HG03457 (cell line): Measurements from ENCODE around the gene TAF8.
"Not testable (repeated sequence)": the region's sequence is repeated elsewhere in the genome, so short reads cannot be mapped to it uniquely, and the experiment has no call there.

Experiments
- ATAC-seq: cut with Tn5 transposase; IDR thresholded peaks from one replicate; pipeline ENCODE4 v1.9.1; 2021; ENCODE audit warnings: moderate number of reproducible peaks; ENCODE audit not compliant: unreplicated experiment

TAF8 gene

DNA sequence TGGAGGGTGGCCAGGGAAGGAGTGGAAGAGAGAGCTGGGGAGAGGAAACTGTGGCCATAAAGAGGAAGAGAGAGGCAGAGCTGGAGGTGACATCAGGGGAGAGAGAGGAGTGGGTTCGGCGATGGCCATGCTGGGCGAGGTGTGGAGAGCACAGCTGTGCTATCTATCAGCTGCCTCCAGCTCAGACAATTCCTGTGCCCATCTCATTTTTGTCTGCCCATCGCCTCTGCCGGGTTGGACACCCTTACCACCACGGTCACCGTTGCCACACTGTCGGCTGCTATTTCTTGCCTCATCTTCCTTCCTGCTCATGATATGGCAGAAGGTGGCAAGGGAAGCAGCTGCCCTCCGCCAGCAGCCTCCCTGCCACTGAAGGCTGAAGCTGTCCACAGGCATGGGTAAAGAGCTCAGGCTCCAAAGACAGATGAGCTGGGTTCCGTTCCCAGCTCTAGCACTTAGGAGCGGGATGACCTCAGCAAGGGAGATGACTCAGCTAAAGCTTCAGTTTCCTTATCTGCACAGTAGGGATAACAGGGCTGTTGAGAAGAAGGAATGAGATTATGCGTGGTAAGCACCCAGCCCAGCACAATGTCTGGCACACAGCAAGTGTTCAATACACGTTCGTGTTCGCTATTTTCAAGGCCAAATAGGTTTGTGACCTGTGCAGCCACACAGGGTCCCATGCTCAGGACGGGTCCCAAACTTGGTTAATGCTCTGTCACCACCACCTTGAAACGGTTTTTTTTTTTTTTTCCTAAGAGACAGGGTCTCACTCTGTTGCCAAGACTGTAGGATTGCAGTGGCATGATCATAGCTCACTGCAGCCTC lies 21.9 kb upstream of the TAF8 start:
- ATAC-seq: no peak

DNA sequence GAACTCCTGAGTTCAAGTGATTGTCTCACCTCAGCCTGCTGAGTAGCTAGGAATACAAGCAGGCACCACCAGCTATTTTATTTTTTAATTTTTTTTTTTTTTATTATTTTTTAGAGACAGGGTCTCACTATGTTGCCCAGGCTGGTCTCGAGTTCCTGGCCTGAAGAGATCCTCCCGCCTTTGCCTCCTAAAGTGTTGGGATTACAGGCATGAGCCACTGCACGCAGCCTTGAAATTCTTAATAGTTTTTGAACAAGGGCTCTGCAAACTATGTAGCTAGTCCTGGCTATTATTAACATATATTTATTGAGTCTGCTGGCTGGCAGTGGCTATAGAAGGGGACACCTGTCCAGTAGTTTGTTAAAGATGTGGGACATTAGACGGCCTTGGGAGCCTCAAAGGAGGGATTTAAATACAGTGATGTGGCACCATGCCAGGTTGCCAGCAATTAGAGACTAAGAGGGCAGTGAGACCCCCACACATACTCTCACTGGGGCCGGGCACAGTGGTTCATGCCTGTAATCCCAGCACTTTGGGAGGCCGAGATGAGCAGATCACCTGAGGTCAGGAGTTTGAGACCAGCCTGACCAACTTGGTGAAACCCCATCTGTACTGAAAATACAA lies 21.1 kb upstream of the TAF8 start:
- no peak for ATAC-seq

DNA sequence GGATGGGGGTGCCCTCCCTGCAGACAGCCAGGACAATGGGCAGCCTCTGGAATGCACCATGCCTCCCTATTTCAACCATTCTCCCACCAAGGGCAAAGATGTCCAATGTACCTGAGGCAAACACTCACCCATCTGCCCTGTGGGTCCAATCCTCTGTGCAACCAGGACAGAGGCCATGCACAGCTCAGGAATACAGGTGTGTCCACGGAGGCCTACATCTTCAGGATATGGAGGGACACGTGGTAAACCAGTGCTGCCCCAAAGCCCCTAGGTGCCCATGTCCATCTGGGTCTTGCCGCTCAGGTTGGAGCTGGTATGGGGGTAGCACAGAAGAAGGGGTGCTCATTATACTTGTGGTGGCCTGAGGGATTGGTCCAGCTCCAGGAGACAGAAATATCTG lies 20.4 kb upstream of the TAF8 start:
- no peak for ATAC-seq

DNA sequence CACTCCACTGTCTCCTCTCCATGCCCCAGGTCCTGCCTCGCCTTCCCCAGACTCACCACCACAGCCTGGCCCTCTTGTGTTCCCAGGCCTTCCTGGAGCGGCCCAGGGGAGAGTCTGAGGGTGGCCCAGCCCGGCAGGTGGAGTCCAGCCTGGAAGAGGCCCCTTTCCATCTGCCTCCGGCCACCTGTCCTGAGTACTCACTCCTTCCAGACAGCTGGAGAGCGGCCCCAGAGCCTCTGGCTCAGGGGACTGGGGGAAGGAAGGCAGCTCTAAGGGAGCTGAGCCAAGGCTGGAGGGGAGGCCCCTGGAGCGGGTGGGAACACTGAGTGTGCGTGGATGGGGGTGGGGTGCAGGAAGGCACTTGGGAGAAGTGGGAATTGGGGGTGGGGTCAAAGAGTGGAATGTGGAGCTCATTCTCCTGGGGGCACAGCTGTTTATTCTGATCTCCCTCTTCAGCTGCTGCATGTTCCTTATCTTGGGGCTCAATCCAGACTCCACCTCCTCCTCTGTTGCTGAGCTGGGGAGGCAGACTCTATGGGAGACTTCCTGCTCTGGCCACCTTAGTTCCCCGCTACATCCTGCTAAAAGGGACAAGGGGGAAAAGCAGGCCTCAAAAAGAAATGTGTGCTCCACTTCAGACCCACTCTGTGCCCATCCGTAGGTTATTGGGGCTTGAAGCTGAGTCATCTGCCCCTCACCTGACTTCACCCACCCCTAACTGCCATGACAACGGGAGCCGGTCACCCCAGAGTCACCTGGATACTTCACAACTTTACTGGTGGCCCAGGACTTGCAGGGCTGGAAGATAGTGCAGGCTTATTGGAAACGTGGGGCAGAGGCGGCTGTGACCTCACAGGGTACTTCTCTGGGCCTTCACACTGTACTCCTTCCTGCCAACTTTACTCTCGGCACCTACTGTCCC lies 19.5 kb upstream of the TAF8 start:
- no peak for ATAC-seq

DNA sequence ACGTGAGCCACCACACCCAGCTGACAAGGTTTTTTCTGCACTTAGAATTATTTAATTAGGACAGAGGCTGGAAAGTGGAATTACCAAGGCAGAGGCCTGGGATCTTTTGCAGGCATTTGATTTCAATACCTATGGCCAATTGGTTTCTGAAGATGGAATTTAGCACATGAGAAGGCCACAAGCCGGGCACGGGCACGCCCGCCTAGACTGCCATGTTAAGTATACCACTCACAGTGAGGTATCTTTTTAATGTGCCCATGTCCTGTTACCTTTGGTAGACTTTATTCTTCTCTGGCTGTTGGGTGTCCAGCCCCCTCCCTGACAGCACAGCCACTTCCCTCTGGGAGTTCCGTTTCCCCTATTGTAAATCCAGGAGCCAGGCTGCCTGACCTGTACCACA lies 18.0 kb upstream of the TAF8 start:
- ATAC-seq: no peak

DNA sequence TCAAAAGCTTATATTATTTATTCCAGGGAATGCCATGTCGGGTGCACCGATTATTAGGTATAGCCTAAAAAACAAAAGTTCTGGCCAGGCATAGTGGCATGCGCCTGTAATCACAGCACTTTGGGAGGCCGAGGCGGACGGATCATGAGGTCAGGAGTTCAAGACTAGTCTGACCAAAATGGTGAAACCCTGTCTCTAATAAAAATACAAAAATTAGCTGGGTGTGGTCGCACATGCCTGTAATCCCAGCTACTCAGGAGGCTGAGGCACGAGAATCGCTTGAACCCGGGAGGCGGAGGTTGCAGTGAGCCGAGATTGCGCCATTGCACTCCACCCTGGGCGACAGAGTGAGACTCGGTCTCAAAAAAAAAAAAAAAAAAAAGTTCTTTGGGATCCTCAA lies 12.7 kb upstream of the TAF8 start:
- not testable (repeated sequence) for ATAC-seq

DNA sequence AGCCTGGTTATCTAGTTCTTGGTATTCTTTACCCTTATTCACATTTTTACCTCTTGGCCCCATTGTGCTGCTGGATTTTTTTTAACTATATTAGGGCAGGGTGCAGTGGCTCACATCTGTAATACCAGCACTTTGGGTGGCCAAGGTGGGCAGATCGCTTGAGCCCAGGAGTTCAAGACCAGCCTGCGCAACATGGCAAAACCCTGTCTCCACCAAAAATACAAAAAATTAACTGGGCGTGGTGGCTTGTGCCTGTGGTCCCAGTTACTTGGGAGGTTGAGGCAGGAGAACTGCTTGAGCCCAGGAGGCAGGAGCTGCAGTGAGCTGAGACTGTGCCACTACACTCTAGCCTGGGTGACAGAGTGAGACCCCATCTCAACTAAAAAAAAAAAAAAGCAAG lies 12.2 kb upstream of the TAF8 start:
- no peak for ATAC-seq

DNA sequence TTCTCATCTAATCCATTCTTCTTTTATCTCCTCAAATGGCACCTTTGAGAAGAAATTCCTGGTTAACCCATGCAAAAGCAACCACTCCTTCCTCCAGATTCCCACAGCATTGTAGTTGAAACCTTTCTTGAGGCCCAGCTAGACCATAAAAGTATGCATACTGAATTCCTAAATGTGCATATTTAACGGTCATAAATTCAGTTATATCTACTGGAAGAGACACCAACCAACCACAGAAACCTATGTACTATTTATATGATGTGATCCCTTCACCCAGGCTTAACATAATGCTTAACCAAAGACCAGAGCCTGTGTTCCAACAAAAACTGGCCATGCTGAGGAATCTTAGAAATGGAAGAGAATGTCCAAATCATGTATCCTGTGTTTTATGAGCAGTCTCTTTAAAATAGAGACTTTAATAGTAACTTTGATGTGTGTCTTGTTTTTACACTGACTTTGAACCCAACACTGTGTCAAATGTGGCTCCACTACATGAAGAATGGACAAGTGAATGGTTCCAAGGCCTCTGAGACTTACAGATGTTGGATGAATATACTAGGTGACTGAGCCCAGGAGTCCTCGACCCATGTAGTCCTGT lies 11.4 kb upstream of the TAF8 start:
- no peak for ATAC-seq

DNA sequence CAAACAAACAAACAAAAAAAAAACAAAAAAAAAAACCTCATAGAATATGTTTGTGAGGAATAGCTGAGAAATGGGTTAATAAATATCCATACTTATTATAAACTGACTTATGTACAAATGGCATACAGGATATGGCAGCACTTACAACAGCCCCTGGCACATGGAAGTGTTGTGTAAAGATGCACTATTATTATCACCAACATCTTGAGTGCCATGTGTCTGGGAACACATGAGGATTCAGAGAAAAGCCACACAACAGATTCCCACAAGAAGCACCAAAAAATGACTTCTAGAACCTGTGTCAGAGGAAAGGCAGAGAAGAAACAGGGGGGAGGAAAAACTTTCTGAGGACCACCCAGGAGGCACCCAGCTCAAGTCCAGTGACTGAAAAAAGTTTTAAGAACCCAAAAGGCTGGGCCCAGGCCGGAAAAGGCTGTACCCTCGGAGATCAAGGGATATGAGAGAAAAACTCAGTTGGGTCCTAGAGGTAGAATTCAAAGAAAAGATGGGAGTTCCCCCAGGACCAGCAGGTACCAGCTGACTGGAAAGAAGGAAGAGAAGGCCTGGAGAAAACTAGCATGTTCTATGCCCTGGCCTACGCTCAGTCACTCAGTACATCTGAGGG lies 9.4 kb upstream of the TAF8 start:
- no peak for ATAC-seq

DNA sequence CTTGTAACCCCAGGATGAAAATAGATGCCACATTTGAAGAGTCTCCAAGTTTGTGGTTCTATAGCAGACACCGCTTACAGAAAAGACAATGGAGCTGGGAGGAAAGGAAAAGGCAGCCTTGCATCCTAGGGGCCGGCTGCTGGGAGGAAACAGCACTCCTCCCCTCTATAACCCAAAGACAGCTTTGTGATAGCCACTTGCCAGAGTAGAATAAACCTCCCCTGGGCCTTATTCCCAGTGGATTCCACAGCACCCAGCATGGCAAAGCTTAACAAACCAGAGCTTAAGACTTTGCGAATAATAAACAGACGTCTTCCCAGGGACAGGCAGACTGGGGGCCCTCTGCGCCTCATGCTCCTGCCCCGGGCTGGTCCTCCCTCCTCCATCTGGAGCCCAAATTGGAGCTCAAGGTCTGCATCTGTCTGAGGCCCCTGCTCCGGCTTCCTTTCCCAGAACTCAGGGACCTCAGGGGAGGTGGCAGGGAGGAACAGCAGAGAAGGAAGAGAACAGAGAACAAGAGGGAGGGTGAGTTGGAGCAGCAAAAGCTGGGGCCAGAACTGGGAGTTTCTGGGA lies 8.8 kb upstream of the TAF8 start:
- ATAC-seq: no peak

DNA sequence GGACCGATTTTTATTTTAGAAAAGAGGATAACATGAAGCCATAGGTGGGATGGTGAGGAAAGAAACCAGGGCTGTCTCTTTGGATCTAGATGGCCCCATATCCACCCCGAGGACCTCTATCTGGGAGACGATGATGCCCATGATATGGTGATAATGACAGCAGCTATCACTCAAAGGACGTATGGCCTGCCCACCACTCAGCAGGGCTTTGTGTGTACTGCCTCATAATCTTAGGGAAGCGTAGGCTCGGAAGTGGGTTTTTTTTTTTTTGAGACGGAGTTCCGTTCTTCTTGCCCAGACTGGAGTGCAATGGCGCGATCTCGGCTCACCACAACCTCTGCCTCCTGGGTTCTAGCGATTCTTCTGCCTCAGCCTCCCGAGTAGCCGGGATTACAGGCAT lies 8.2 kb upstream of the TAF8 start:
- no peak for ATAC-seq

DNA sequence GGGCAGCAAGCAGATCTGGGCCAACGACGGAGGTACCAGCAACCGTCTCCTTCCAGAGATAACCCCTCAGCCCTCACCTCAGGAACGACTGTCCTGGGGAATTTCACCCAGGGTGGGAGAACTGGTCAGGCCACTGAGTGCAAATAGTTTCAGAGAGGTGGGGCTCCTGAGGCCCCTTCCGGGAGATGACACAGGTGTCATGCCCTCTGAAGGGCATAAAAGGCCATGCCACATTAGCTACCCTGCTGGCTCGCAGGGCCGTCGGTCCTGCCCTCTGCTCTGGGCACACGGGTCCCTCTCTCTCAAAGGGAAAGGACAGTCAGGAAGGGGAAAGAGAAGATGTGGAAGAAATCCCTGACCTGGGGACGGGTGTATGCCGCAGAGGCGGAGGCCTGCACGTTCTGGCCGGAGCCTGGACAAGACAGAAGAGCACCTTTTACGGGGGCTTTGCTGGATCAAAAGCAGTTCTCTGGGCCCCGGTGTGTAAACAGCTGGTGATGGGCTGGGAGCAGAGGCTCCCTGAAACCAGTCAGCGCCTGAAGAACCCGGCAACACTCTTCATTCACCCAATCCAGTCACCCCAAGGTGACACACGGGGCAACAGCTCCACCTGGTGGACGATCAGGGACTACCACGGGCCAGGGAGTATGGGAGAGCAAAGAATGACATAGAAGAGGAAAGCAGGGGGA lies 6.4 kb upstream of the TAF8 start:
- no peak for ATAC-seq

DNA sequence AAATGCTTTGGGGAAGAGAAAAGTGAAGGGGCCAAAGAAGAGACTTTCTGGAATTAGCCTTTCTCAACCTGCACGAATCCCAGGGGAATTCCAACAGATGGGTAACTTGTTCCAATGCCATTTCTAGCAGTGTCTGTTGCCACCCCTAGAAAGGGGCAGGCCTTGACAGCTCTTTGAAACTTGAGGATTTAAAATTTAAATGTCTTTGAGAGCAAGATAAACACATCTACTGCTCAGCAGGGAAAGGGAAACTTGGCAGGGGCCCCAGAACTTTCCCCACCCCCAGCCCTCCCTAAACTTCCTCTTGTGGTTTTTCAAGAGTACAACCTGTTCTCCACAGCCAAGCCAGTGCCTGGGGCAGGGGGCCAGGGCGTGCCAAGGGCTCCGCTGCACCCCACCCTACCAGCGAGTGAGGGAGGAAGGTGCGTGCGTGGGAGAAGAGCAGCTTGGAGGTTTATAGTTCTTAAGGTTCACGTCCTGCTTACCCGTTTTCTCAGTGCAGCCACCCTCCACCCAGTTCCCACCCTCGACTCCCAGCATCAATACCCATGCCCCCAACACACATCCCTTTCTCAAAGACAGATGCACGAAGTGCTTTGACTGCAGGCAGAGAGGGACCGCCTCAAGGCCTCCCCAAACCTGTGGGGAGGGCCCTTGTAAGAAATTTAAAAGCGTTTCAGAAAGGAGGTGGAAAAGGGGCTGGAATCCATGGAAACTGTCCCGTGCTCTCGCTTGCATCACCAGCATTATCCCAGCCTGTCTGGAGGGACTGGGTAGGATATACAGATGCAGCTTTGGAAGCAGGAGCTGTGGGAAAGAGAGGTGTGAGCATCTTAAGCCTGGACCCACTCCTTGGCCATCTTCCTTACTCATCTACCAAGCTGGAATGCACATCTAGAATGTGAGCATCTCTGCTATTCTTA lies 4.5 kb upstream of the TAF8 start:
- no peak for ATAC-seq

DNA sequence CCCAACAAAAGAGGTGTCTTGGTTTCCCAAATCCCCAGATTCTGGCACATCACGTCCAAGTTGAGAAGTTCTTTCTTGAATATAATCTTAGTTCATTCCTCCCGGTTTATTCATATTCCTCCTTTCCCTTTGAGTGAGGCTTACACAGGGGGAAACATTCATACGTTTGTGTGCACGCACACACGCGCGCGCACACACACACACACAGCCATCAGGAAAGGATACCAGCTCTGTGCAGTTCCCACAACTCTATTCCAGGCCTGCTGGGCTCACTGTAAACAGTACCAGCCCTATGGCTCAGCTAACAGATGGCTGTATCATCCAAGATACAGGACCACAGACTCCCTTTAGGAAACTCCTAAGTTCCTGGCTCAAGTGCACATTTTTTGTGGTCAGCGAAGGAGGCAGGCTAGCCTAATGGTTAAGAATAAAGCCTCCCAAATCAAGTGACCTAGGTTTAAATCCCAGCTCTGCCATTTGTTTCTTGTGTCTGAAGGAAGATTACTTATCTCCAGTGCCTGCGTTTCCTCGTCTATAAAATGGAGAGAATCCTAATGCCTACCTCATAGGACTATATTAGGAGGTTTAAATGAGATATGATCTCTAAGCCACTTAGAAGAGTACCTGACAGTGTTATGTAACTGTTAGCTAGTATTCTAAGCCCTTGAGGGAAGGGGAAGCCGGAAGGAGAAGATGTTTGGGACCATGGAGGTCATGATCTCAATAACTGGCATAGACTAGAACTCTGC lies 3.7 kb upstream of the TAF8 start:
- no peak for ATAC-seq

DNA sequence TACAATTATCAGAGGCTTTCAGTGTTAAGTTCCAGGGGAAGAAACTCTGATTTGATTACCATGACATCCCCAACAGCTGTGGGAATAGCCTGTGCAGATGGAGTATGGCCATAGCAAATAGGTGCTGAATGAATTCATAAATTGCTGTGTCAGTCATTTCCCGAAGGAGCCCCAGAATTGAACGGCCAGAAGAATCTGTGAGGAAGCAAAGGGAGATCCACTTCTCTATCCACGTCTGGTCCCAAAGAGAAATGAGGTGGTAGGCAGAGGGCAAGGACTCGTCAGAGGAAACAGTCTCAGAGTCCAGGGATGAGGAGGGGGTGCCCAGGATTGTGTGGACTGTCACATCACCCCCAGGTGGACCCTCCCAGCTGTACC lies 3.1 kb upstream of the TAF8 start:
- ATAC-seq: no peak

DNA sequence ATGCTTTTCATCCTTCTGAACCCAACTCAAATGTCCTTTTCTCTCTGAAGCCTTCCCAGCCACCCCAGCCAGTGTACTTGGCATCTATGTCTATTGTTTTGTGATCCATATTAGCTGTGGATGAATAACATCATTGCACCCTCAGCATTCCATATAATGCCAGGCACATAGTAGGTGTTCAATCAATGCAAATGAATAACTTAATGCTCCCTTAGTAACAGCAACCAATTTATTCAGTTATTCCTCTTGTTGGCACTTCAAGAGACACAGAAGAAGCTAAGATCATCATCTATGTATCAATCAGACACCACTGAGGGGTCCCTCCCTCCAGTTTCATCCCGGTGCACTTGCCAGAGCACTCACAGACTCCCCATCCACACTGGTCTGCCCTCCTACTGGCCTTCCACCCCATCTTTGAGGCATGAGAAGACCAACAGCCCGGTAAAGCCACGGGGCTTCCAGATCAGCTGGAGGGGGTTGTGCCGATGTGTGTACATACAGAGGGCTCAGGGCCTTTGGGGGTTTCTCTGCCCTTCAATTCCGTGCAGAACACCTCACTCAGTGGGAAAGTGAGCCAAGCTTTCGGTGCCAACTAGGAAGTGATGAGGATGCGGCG lies 2.4 kb upstream of the TAF8 start:
- no peak for ATAC-seq

DNA sequence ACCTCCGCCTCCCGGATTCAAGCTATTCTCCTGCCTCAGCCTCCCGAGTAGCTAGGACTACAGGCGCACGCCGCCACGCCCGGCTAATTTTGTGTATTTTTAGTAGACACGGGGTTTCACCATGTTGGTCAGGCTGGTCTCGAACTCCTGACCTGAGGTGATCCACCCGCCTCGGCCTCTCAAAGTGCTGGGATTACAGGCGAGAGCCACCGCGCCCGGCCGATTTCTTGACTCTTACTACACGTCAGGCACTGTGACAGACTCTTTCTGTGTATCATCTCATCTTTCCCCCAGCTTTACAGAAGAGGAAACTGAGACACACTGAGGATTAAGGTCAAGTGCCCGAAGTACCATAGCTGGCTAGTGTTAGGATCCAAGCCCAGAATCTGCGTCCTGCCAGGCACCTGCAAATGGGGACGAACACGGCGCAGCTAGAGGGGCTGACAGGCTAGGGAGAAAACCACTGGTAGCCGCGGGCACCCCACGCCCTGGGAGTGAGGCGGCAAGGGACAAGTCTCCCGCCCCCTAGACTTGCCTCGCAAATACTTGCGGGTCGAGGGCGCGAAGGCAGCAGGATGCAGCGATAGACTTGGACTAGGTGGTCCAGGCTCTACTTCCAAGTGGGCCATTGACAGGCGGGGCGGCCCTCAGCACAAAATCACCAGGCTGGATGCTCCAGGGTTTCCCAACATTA lies 1.1 kb upstream of the TAF8 start:
- ATAC-seq: no peak
